Measurements from ENCODE around the gene NKX6-2.

DNA sequence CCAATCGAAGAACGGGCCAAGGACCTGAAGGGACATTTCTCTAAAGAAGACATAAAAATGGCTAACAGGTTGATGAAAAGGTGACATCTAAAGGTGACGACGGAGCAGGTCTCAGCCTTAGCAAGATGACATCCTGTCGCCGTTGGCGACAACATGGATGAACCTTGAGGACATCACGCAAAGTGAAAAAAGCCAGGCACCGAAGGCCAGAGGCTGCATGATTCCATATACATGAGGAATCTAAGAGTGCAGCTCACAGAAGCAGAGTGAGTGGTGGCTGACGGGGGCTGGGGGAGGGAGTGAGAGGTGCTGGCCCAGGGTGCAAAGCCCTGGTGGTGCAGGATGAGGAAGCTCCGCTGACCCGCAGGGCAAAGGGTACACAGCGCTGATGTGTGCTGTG, 34.1 kb upstream of the NKX6-2 start:
- no peak for TF ChIP-seq POLR2A (IDR thresholded peaks at IDR 0.05)
- TF ChIP-seq, protein P1, sequence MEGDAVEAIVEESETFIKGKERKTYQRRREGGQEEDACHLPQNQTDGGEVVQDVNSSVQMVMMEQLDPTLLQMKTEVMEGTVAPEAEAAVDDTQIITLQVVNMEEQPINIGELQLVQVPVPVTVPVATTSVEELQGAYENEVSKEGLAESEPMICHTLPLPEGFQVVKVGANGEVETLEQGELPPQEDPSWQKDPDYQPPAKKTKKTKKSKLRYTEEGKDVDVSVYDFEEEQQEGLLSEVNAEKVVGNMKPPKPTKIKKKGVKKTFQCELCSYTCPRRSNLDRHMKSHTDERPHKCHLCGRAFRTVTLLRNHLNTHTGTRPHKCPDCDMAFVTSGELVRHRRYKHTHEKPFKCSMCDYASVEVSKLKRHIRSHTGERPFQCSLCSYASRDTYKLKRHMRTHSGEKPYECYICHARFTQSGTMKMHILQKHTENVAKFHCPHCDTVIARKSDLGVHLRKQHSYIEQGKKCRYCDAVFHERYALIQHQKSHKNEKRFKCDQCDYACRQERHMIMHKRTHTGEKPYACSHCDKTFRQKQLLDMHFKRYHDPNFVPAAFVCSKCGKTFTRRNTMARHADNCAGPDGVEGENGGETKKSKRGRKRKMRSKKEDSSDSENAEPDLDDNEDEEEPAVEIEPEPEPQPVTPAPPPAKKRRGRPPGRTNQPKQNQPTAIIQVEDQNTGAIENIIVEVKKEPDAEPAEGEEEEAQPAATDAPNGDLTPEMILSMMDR (IDR thresholded peaks at IDR 0.05) = no peak

Data from gastroesophageal sphincter (tissue), 3 donors.